NCI-H2107 treated with DMSO at 0.1 percent for 48 hours (cell line): ENCODE data around the gene TRMT61A.
A peak's percentile ranks its signal among the peaks of the same experiment; 100 is the strongest.
"Not testable (repeated sequence)": the region's sequence is repeated elsewhere in the genome, so short reads cannot be mapped to it uniquely, and the experiment has no call there.

ENCODE experiments used
- DNase-seq: peaks from one replicate; lab custom pipeline; 2025; ENCODE audit not compliant: unreplicated experiment; lab: John Stamatoyannopoulos, UW

Gene TRMT61A

GRCh38 chr14:103521951-103522563 is 6.9 kb upstream of the TRMT61A start:
- no peak for DNase-seq

GRCh38 chr14:103522649-103523574 is 6.1 kb upstream of the TRMT61A start, which contains the start of gene CKB:
CKB (minus strand) TSS chr14:103522830; CDS start chr14:103522493, 337 bp downstream.
- DNase-seq = peak; percentile 39

GRCh38 chr14:103523575-103523954 is 5.4 kb upstream of the TRMT61A start:
- DNase-seq = no peak

- DNase-seq = no peak
Observed at GRCh38 chr14:103524002-103524935, 4.7 kb upstream of the TRMT61A start.

- DNase-seq = not testable (repeated sequence)
Observed at GRCh38 chr14:103525430-103526246, 3.4 kb upstream of the TRMT61A start.

GRCh38 chr14:103526247-103526913 is 2.6 kb upstream of the TRMT61A start:
- no peak for DNase-seq

GRCh38 chr14:103526914-103527248 is 2.1 kb upstream of the TRMT61A start:
- DNase-seq = no peak

- no peak for DNase-seq
Observed at GRCh38 chr14:103527408-103528145, 1.4 kb upstream of the TRMT61A start.

GRCh38 chr14:103528146-103528586 is 830 bp upstream of the TRMT61A start:
- peak; percentile 40 for DNase-seq

- no peak for DNase-seq
Observed at GRCh38 chr14:103529383-103530365, 678 bp downstream of the TRMT61A start.

- no peak for DNase-seq
Observed at GRCh38 chr14:103530390-103530789, 1.4 kb downstream of the TRMT61A start.

GRCh38 chr14:103530831-103531230 is 1.8 kb downstream of the TRMT61A start:
- no peak for DNase-seq

GRCh38 chr14:103531421-103532215 is 2.6 kb downstream of the TRMT61A start:
- no peak for DNase-seq

GRCh38 chr14:103532216-103533136 is 3.5 kb downstream of the TRMT61A start:
- DNase-seq = no peak

GRCh38 chr14:103533137-103533998 is 4.4 kb downstream of the TRMT61A start:
- DNase-seq = no peak
